Suprapubic skin (tissue), 4 donors: Measurements from ENCODE around the gene RASSF8. TPM values are rescaled to one million over a fixed set of nuclear protein-coding genes. Genes with fewer than 3 reads are reported as not detected.

Source experiments
- DNase-seq, 2 donors: peaks; one replicate each; pipeline ENCODE4 v3.0.0-alpha.2; 2019; ENCODE audit warnings: low spot score in 2 of 2
- H3K27ac ChIP-seq: fragments of 200-600 bp; sonication (generic); one replicate; pipeline ENCODE4 v1.5.1; 2019
- H3K27me3 ChIP-seq: fragments of 200-600 bp; sonication (generic); one replicate; pipeline ENCODE4 v1.5.1; 2019
- H3K36me3 ChIP-seq: fragments of 200-600 bp; sonication (generic); one replicate; pipeline ENCODE4 v1.5.1; 2019
- H3K4me1 ChIP-seq: fragments of 200-600 bp; sonication (generic); one replicate; pipeline ENCODE4 v1.5.1; 2019
- H3K4me3 ChIP-seq: fragments of 200-600 bp; sonication (generic); one replicate; pipeline ENCODE4 v1.5.1; 2019; ENCODE audit warnings: mild to moderate bottlenecking
- H3K9me3 ChIP-seq: fragments of 200-600 bp; sonication (generic); one replicate; pipeline ENCODE4 v1.5.1; 2019
- CTCF ChIP-seq, 2 donors: fragments of 200-600 bp in 1 of 2; fragments of 450-650 bp in 1 of 2; sonication (generic) in 1 of 2; IDR thresholded peaks; one replicate each; pipeline ENCODE4 v1.5.1; 2016 to 2019; ENCODE audit warnings: antibody characterized with exemption in 2 of 2, mild to moderate bottlenecking in 1 of 2, moderate library complexity in 1 of 2
- EP300 ChIP-seq: sonication (generic); formaldehyde crosslinking; IDR thresholded peaks from one replicate; pipeline ENCODE4 v1.6.1; 2017; ENCODE audit warnings: antibody characterized with exemption
- POLR2A ChIP-seq, 2 donors: fragments of 450-650 bp; IDR thresholded peaks; one replicate each; pipeline ENCODE4 v1.6.1; 2017; ENCODE audit warnings: antibody characterized with exemption in 2 of 2, mild to moderate bottlenecking in 2 of 2, moderate library complexity in 2 of 2
- POLR2AphosphoS5 ChIP-seq, 3 donors: sonication (generic); formaldehyde crosslinking; IDR thresholded peaks; one replicate each; pipeline ENCODE4 v1.6.1; 2017; ENCODE audit warnings: antibody characterized with exemption in 3 of 3
- WGBS: methylation state at CpG from one replicate; pipeline ENCODE4 v1.1.5; 2018; 5-methylcytosine and 5-hydroxymethylcytosine counted together
- total RNA-seq, 4 donors: library from RNA; depleted of rRNA; stranded (reverse); fragments of >200 nt; gene quantifications; one replicate each; pipeline ENCODE4 v1.1.0, GENCODE V29; 2016

RASSF8 gene
- total RNA-seq, 4 donors from 2014 or later = 5.4 to 14.2 (median 6.1) TPM

- Histone ChIP-seq H3K36me3 (no peaks in the 10 kb centered on the region), H3K4me3 (no peak overlapping the region), H3K9me3 (no peaks in the 10 kb centered on the region), H3K4me1 (peaks cover 21% of the 10 kb centered on the region), H3K27me3 (no peaks in the 10 kb centered on the region), H3K27ac (peak overlapping the region; percentile 60)
- no peak for DNase-seq
- TF ChIP-seq POLR2A (IDR thresholded peaks at IDR 0.05) = no peak
- TF ChIP-seq POLR2AphosphoS5 (IDR thresholded peaks at IDR 0.05) = no peak
- no peak for TF ChIP-seq CTCF (IDR thresholded peaks at IDR 0.05)
- TF ChIP-seq EP300 = no peak
- 61% methylated on average over 4 of the region's 4 CpGs for WGBS
These were observed 4.5 kb downstream of the RASSF8 start for GRCh38 chr12:25962932-25963525.

- Histone ChIP-seq H3K36me3 (no peaks in the 10 kb centered on the region), H3K27ac (no peak overlapping the region), H3K9me3 (no peaks in the 10 kb centered on the region), H3K27me3 (no peaks in the 10 kb centered on the region), H3K4me1 (peaks cover 14% of the 10 kb centered on the region), H3K4me3 (no peak overlapping the region)
- TF ChIP-seq POLR2AphosphoS5 (IDR thresholded peaks at IDR 0.05) (no peak), EP300 (no peak), CTCF (IDR thresholded peaks at IDR 0.05) (no peak), POLR2A (IDR thresholded peaks at IDR 0.05) (no peak)
- no peak for DNase-seq
- 97% methylated on average over 1 of the region's 1 CpG for WGBS
These were observed 7.2 kb downstream of the RASSF8 start for GRCh38 chr12:25965682-25966081.

GRCh38 chr12:25970082-25970481 is 11.6 kb downstream of the RASSF8 start:
- Histone ChIP-seq H3K36me3 (no peaks in the 10 kb centered on the region), H3K4me3 (no peak overlapping the region), H3K27ac (no peak overlapping the region), H3K4me1 (peaks cover 21% of the 10 kb centered on the region), H3K27me3 (no peaks in the 10 kb centered on the region), H3K9me3 (no peaks in the 10 kb centered on the region)
- no peak for DNase-seq
- TF ChIP-seq POLR2AphosphoS5 (IDR thresholded peaks at IDR 0.05) (no peak), CTCF (IDR thresholded peaks at IDR 0.05) (no peak), POLR2A (IDR thresholded peaks at IDR 0.05) (no peak), EP300 (no peak)
- 88% methylated on average over 5 of the region's 5 CpGs for WGBS

GRCh38 chr12:25970916-25971653 is 12.6 kb downstream of the RASSF8 start:
- H3K4me1 ChIP-seq = peaks cover 21% of the 10 kb centered on the region

More at GRCh38 chr12:25970916-25971653, 12.6 kb downstream of the RASSF8 start:
- H3K4me3 ChIP-seq = no peak overlapping the region
- WGBS = 62% methylated on average over 5 of the region's 5 CpGs
- TF ChIP-seq POLR2A (IDR thresholded peaks at IDR 0.05) (no peak), EP300 (no peak), POLR2AphosphoS5 (IDR thresholded peaks at IDR 0.05) (no peak), CTCF (IDR thresholded peaks at IDR 0.05) (peak in 1 of 2 donors; percentile 14)
- H3K27ac ChIP-seq = peak overlapping the region; percentile 59
- DNase-seq = no peak
- no peaks in the 10 kb centered on the region for H3K27me3 ChIP-seq
- H3K9me3 ChIP-seq = no peaks in the 10 kb centered on the region
- H3K36me3 ChIP-seq = no peaks in the 10 kb centered on the region
